ENCODE measurements around the gene NFE2L3. TPM values are rescaled to one million over a fixed set of nuclear protein-coding genes. Genes with fewer than 3 reads are reported as not detected.
"Not testable (repeated sequence)": the region's sequence is repeated elsewhere in the genome, so short reads cannot be mapped to it uniquely, and the experiment has no call there.

NFE2L3 gene
- total RNA-seq, 2 experiments from 2014 or later = 35.2 to 35.3 TPM

DNA sequence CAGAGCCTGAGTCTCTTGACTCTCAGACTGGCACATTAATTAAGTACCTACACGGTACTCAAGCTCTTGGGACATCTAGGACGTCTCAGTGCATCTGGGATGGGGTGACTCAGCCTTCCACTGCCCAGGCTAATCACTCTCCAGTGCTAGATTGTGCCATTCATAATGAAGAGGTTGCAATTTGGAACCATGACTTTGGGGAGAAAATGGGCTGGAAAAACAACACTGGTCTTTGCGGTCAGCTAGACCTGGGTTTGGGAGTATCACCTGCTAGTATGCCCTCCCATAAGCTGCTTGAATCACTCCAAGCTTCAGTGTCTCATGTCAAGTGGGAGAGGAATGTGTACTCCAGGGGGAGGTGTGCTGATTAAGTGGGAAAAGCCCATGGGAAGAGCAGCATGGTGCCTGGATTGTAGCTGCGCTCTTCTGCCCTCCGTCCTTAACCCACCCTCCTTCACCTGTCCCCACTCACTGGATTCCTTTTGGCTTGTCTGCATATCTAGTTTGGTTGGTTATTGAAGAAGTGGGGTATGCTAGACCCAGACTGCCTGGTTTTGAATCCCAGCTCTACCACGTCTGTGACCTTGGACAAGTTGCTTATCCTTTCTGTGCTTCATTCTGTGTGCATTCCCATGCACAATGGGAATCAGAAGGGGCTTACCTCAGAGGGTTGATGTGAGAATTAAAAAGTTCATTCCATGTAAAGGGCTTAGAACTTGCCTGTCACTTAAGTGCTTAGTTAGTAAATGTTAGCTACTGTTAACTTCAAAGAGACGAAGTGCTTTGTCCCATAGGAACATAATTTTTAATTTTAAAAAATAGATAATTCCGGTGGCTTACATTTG, 3.8 kb downstream of the NFE2L3 start:
- Mint-ChIP-seq H3K36me3 (peaks cover 68% of the 10 kb centered on the region), H3K27ac (peak overlapping the region; percentile 96), H3K4me3 (peak overlapping the region; percentile 95), H3K4me1 (peaks cover 80% of the 10 kb centered on the region), H3K9me3 (peaks cover 5% of the 10 kb centered on the region), H3K27me3 (no peaks in the 10 kb centered on the region)
- no peak for DNase-seq

DNA sequence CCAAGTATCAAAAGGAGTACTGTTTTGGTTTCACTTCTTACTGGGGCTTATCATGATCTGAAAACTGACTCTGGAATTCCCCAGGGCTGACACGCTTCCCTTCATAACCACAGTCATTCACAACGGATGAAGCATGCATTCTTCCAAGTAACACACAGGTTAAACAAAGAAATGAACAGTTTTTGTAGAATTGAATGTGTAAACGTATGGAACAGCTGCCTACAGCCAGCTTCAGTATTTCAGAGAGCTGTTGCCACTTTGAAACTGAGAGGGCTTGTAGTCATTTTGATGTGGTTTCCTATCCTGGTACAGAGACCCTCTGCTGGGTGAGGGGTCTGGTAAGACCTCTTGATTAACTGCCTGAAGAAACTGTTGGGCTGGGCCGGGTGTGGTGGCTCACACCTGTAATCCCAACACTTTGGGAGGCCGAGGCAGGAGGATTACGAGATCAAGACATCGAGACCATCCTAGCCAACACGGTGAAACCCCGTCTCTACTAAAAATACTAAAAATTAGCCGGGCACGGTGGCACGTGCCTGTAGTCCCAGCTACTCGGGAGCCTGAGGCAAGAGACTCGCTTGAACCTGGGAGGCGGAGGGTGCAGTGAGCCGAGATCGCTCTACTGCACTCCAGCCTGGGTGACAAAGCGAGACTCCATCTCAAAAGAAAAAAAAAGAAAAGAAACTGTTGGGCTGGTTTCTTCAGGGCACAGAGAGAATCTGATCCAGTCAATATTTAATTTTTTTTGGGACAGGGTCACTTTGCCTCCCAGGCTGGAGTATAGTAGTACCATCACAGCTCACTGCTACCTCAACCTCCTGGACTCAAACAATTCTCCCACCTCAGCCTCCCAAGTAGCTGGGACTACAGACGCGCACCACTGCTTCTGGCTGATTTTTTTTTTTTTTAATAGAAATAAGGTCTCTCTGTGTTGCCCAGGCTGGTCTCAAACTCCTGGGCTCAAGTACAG, 4.7 kb downstream of the NFE2L3 start:
- peak; percentile 61 for DNase-seq
- H3K27me3 Mint-ChIP-seq = no peaks in the 10 kb centered on the region
- peaks cover 3% of the 10 kb centered on the region for H3K9me3 Mint-ChIP-seq
- H3K27ac Mint-ChIP-seq = peak overlapping the region; percentile 96
- peak overlapping the region; percentile 95 for H3K4me3 Mint-ChIP-seq
- peaks cover 75% of the 10 kb centered on the region for H3K4me1 Mint-ChIP-seq
- H3K36me3 Mint-ChIP-seq = peaks cover 76% of the 10 kb centered on the region

DNA sequence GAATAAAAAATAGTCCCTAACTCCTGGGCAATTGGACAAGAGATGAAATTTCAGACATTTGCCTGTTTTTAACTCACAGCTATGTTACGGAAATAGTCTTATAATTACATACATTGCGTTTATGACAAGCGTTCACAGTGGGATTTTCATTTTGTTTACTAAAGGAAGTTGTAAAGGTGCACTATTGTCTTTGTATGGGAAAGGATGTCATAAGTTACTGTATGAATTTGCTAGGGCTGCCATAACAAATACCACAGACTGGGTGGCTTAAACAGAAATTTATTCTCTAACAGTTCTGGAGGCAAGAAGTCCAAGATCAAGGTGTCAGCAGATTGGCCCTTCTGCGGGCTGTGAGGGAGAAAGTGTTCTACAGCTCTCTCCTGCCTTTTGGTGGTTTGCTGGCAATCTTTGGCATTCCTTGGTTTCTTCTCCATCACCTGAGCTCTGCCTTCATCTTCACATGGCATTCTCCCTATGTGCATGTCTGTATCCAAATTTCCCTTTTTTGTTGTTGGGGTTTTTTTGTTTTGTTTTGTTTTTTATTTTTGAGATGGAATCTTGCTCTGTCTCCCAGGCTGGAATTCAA, 5.6 kb downstream of the NFE2L3 start:
- DNase-seq = no peak
- H3K4me3 Mint-ChIP-seq = peak overlapping the region; percentile 29
- peaks cover 79% of the 10 kb centered on the region for H3K36me3 Mint-ChIP-seq
- peak overlapping the region; percentile 96 for H3K27ac Mint-ChIP-seq
- peaks cover 3% of the 10 kb centered on the region for H3K9me3 Mint-ChIP-seq
- peaks cover 83% of the 10 kb centered on the region for H3K4me1 Mint-ChIP-seq
- H3K27me3 Mint-ChIP-seq = no peaks in the 10 kb centered on the region

DNA sequence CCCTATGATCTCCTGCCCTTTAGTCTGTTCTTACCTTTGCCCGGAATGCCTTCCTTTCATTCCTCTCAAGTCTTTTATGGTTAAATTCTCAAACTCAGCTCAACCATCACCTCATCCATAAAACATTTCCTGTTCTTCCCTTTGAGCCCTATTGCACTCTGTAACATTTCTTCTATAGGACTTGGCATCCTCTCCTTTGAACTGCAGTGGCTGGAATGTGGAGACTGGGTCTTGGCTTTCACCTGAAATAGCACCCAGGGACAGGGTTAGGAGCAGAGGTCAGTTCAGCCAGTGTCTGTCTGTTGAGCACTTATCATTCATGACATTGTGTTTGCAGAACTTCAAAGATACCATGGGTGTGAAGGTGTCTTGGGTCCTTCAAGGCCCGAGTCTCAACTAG, 7.2 kb downstream of the NFE2L3 start:
- no peak for DNase-seq
- Mint-ChIP-seq H3K9me3 (peaks cover 3% of the 10 kb centered on the region), H3K4me1 (peaks cover 82% of the 10 kb centered on the region), H3K27me3 (no peaks in the 10 kb centered on the region), H3K27ac (peak overlapping the region; percentile 1), H3K36me3 (peaks cover 82% of the 10 kb centered on the region), H3K4me3 (no peak overlapping the region)

DNA sequence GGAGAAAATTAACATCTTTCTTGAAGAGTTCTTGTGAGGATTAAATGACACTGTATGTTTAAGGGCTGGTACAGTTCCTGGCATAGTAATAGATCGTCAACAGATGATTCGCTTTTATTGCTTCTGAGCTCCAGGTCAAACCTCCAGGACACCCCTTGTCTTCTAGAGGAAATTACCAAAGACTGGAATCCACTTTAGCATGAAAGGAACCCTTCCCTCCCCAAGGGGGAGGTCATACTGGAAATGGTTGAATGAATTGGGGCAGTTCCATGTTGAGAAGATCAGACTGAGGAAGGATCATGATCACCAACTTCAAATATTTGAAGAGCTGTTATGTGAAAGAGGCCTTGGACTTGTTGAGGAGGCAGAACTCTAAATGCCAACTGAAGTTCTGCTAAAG, 8.9 kb downstream of the NFE2L3 start:
- H3K27me3 Mint-ChIP-seq = no peaks in the 10 kb centered on the region
- H3K4me3 Mint-ChIP-seq = no peak overlapping the region
- DNase-seq = no peak
- peaks cover 65% of the 10 kb centered on the region for H3K4me1 Mint-ChIP-seq
- no peak overlapping the region for H3K27ac Mint-ChIP-seq
- peaks cover 70% of the 10 kb centered on the region for H3K36me3 Mint-ChIP-seq
- peaks cover 5% of the 10 kb centered on the region for H3K9me3 Mint-ChIP-seq

DNA sequence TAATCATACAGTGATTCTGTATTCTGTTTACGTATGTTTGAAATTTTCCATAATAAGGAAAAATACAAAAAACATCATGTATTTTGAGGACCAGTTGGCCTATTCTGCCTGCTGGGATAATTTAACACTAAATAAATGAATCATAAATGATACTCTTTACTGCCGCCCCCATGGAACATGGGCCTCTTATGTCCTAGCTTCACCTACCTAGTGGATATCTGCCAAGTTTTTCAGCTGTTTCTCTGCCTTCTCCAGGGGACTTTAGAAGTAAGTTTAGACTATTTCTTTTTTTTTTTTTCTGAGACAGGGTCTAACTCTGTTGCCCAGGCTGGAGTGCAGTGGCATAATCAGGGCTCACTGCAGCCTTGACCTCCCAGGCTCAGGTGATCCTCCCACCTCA, 10.4 kb downstream of the NFE2L3 start:
- no peak overlapping the region for H3K27ac Mint-ChIP-seq
- H3K4me1 Mint-ChIP-seq = peaks cover 64% of the 10 kb centered on the region
- DNase-seq = no peak
- no peak overlapping the region for H3K4me3 Mint-ChIP-seq
- peaks cover 4% of the 10 kb centered on the region for H3K9me3 Mint-ChIP-seq
- no peaks in the 10 kb centered on the region for H3K27me3 Mint-ChIP-seq
- peaks cover 62% of the 10 kb centered on the region for H3K36me3 Mint-ChIP-seq

DNA sequence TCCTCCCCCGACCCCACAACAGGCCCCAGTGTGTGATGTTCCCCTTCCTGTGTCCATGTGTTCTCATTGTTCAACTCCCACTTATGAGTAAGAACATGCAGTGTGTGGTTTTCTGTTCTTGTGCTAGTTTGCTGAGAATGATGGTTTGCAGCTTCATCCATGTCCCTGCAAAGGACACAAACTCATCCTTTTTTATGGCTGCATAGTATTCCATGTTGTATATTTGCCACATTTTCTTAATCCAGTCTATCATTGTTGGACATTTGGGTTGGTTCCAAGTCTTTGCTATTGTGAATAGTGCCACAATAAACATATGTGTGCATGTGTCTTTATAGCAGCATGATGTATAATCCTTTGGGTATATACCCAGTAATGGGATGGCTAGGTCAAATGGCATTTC, 11.8 kb downstream of the NFE2L3 start:
- H3K4me3 Mint-ChIP-seq, H3K9me3 Mint-ChIP-seq, H3K27me3 Mint-ChIP-seq, H3K27ac Mint-ChIP-seq, DNase-seq: not testable (repeated sequence)
- H3K4me1 Mint-ChIP-seq = peaks cover 55% of the 10 kb centered on the region
- H3K36me3 Mint-ChIP-seq = peaks cover 53% of the 10 kb centered on the region

DNA sequence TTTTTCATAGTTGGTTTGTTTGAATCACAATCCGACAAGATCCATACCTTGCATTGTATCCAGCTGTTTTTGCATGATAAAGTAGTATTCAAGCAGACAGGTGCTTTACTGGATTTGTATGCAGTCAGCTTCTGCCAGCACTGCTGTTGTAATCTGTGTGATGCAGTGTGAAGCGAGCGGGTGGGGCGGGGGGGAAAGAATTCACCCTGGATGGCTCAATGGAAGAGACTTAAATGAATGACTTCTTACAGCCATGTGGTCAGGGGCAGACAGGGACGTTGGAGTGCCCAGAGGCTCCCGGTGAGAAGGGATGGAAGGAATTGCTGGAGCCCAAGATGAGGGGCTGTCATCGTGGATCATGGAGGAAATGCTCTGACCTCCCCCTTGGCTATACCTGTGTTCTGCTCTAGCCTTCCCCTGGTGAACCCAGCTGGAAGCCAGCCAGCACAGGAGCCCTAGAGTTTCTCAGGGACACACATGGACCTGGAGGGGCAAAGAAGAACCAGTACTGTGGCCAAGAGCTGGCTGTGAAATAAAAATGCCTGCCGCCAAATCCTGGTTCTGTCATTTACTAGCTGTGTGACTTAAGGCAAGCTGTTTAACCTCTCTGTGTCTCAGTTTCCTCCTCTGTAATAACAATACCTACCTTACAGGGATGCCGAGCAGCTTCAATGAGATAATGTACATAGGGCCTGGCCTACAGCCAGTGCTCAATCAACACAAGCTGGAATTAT, 14.1 kb downstream of the NFE2L3 start:
- H3K36me3 Mint-ChIP-seq = peaks cover 45% of the 10 kb centered on the region
- no peak for DNase-seq
- peaks cover 2% of the 10 kb centered on the region for H3K9me3 Mint-ChIP-seq
- H3K4me1 Mint-ChIP-seq = peaks cover 35% of the 10 kb centered on the region
- H3K27me3 Mint-ChIP-seq = no peaks in the 10 kb centered on the region
- no peak overlapping the region for H3K4me3 Mint-ChIP-seq
- H3K27ac Mint-ChIP-seq = peak overlapping the region; percentile 87

DNA sequence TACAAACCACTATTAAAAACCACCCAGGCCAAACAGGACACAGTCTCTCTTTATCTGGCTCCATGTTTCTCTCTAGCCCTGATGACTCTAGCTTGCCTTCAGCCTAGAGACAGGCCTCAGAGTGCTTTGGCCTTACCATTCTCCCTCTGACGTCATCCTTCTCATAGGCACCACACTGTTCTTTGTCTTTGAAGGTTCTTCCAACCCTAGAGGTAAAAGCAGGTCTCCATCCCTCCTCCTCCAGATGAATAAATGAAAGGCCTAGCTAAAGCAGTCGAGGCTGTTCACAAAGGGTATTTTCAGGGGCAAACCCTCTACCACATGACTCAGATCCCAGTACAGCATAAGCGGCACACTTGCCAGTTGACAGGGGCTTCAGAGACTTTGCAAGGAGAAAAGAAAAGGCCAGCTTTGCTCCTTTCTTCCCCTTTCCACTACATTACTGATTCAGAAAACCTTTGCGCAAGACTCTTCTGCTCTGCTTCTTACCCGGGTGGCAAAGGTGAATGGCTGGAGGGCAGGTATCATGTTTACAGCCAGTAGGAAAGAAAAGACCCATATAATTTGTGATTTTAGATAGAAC, 14.8 kb downstream of the NFE2L3 start:
- peaks cover 2% of the 10 kb centered on the region for H3K9me3 Mint-ChIP-seq
- peak overlapping the region; percentile 33 for H3K4me3 Mint-ChIP-seq
- H3K4me1 Mint-ChIP-seq = peaks cover 33% of the 10 kb centered on the region
- H3K36me3 Mint-ChIP-seq = peaks cover 44% of the 10 kb centered on the region
- H3K27me3 Mint-ChIP-seq = no peaks in the 10 kb centered on the region
- DNase-seq = no peak
- peak overlapping the region; percentile 87 for H3K27ac Mint-ChIP-seq

DNA sequence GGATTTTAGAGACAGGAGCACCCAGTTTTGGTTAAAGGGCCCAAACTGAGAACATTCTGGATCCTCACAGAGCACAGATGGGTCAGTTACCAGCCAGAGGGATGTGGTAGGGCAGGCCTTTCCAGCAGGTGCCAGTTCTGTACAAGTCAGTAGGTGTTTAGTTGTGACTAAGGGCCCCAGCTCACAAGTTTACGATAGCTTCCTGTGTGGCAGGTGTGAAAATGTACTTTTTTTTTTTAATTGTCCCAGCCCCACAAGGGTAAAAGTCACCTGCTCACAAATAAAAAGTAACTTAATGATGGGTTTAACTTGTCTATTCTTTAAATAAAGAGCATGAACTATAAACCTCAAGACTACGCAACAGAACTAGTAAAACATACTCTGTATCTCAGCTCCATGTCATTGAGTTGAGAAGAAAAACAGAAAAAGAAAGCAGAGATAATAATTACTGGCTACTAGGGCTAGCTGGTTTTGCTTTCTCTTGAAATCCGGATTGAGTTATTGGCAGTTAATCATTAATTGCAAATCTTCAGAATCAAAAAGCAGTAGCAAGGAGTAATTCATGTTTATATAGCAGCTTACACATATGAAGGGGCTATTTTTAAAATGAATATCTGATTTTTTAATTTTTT, 15.4 kb downstream of the NFE2L3 start:
- Mint-ChIP-seq H3K27ac (peak overlapping the region; percentile 87), H3K9me3 (peaks cover 2% of the 10 kb centered on the region), H3K4me3 (peak overlapping the region; percentile 33), H3K27me3 (no peaks in the 10 kb centered on the region), H3K36me3 (peaks cover 47% of the 10 kb centered on the region), H3K4me1 (peaks cover 26% of the 10 kb centered on the region)
- DNase-seq = no peak

DNA sequence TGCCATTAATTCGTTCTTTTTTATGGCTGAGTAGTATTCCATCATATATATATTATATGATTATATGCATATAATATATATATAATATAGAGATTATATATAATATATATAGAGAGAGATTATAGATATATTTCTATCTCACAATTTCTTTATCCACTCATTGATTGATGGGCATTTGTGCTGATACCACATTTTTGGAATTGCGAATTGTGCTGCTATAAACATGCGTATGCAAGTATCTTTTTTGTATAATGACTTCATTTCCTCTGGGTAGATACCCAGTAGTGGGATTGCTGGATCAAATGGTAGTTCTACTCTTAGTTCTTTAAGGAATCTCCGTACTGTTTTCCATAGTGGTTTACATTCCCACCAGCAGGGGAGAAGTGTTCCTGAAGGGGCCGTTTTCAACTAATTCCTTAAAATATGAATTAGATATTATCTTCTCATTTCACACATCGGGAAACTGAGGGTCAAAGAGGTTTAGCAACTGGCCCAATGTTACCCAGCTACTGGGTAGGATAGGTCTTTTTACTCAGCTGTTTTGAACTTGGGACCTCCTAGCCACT, 16.5 kb downstream of the NFE2L3 start:
- H3K27ac Mint-ChIP-seq = no peak overlapping the region
- peaks cover 38% of the 10 kb centered on the region for H3K36me3 Mint-ChIP-seq
- H3K27me3 Mint-ChIP-seq = no peaks in the 10 kb centered on the region
- peaks cover 22% of the 10 kb centered on the region for H3K4me1 Mint-ChIP-seq
- H3K9me3 Mint-ChIP-seq = peaks cover 2% of the 10 kb centered on the region
- no peak for DNase-seq
- no peak overlapping the region for H3K4me3 Mint-ChIP-seq

DNA sequence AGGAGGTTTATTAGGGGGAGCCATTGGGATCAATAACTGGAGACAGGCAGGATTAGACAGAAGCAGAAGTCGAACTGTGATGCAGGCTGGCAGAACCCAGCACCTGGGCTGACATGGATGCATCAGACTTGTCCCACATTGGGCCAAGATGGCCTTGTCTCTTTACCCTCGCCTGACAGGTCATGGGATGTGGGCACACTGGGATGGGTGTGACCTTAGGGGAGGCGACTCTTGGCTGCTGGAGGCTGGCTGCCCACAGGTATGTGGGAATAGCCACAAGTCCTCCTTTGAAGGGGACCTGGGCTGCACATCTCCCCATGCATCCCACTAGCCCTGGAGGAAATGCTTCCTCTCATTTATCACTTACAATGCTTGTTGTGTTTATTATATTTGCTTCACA, 17.3 kb downstream of the NFE2L3 start:
- Mint-ChIP-seq H3K4me1 (peaks cover 24% of the 10 kb centered on the region), H3K27ac (no peak overlapping the region), H3K4me3 (no peak overlapping the region), H3K9me3 (peaks cover 2% of the 10 kb centered on the region), H3K27me3 (no peaks in the 10 kb centered on the region), H3K36me3 (peaks cover 30% of the 10 kb centered on the region)
- DNase-seq = no peak

DNA sequence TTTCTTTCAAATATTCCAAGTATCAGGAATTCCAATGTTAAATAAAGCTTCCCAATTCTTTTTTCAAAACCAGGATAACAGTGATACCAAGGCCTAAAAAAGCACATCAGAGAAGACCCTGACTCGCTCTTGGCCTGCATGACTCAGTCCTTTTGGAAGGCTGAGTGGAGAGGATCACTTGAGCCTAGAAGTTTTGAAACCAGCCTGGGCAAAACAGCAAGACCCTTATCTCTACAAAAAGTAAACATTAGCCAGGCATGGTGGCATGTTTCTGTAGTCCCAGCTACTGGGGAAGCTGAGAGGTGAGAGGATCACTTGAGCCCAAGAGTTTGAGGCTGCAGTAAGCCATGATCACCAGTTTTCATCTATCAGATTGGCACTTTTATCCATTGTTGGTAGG, 18.7 kb downstream of the NFE2L3 start:
- H3K27me3 Mint-ChIP-seq = no peaks in the 10 kb centered on the region

More for the DNA sequence above, 18.7 kb downstream of the NFE2L3 start:
- H3K4me3 Mint-ChIP-seq = no peak overlapping the region
- DNase-seq = no peak
- no peaks in the 10 kb centered on the region for H3K9me3 Mint-ChIP-seq
- no peak overlapping the region for H3K27ac Mint-ChIP-seq
- H3K4me1 Mint-ChIP-seq = peaks cover 25% of the 10 kb centered on the region
- peaks cover 26% of the 10 kb centered on the region for H3K36me3 Mint-ChIP-seq

Data from activated naive CD8-positive, alpha-beta T cell treated with anti-CD3 and anti-CD28 coated beads for 36 hours (primary cell).